GM06990 (cell line): ENCODE results near the gene AQP6.

ENCODE experiments used
- DNase-seq: peaks from one replicate; pipeline ENCODE4 v3.0.0-alpha.2; 2011; ENCODE audit not compliant: insufficient read length; ENCODE audit errors: extremely low read depth
- H3K27me3 ChIP-seq: replicated peaks from 2 replicates; pipeline ENCODE4 v1.6.0; 2011; ENCODE audit warnings: low read length; ENCODE audit not compliant: control insufficient read depth, insufficient read depth
- H3K36me3 ChIP-seq: 2 replicates; pipeline ENCODE4 v1.5.1; 2011; ENCODE audit warnings: low read length; ENCODE audit not compliant: control insufficient read depth, insufficient read depth
- H3K4me3 ChIP-seq: replicated peaks from 2 replicates; pipeline ENCODE4 v1.5.1; 2011; ENCODE audit warnings: low read depth, mild to moderate bottlenecking, control low read depth, low read length
- TF ChIP-seq, protein P1 (sequence below): IDR thresholded peaks from 2 replicates; pipeline ENCODE4 v1.5.1; 2011; ENCODE audit warnings: low read length, control low read depth, mild to moderate bottlenecking, inconsistent platforms; ENCODE audit not compliant: insufficient read depth, poor library complexity, severe bottlenecking

AQP6 gene

DNA sequence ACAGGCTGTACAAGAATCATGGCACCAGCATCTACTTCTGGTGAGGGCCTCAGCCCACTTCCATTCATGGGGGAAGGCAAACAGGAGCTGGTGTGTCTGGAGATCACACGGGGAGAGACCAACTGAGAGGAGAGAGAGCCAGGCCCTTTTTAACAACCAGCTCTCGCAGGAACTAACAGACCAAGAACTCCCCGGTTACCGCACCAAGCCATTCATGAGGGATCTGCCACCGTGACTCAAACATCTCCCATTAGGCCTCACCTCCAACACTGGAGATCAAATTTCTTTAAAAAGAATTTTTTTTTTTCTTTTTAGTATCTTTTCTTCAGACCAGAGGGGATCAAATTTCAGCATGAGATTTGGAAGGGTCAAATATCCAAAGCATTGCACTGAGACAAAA is 39.0 kb upstream of the AQP6 start:
- DNase-seq, result no peak
- no peak overlapping the region for H3K4me3 ChIP-seq

DNA sequence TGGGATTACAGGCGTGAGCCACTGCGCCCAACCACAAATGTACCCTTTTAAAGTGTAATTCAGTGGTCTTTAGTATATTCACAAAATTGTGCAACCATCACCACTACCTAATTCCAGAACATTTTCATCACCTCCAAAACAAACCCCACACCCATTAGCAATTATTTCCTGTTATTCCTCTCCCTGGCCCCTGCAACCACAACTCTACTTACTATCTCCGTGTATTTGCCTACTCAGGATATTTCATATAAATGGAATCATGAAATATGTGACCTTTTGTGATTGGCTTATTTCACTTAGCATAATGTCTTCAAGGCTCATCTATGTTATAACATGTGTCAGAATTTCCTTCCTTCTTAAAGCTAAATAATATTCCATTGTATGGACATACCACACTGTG is 38.2 kb upstream of the AQP6 start:
- Histone ChIP-seq H3K27me3 (no peaks in the 10 kb centered on the region), H3K4me3 (no peak overlapping the region), H3K36me3 (no peaks in the 10 kb centered on the region)
- TF ChIP-seq, protein P1, sequence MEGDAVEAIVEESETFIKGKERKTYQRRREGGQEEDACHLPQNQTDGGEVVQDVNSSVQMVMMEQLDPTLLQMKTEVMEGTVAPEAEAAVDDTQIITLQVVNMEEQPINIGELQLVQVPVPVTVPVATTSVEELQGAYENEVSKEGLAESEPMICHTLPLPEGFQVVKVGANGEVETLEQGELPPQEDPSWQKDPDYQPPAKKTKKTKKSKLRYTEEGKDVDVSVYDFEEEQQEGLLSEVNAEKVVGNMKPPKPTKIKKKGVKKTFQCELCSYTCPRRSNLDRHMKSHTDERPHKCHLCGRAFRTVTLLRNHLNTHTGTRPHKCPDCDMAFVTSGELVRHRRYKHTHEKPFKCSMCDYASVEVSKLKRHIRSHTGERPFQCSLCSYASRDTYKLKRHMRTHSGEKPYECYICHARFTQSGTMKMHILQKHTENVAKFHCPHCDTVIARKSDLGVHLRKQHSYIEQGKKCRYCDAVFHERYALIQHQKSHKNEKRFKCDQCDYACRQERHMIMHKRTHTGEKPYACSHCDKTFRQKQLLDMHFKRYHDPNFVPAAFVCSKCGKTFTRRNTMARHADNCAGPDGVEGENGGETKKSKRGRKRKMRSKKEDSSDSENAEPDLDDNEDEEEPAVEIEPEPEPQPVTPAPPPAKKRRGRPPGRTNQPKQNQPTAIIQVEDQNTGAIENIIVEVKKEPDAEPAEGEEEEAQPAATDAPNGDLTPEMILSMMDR, result no peak
- no peak for DNase-seq

More for the DNA sequence above, 39.0 kb upstream of the AQP6 start:
- TF ChIP-seq, protein P1, result no peak
- Histone ChIP-seq H3K27me3 (no peaks in the 10 kb centered on the region), H3K36me3 (no peaks in the 10 kb centered on the region)

DNA sequence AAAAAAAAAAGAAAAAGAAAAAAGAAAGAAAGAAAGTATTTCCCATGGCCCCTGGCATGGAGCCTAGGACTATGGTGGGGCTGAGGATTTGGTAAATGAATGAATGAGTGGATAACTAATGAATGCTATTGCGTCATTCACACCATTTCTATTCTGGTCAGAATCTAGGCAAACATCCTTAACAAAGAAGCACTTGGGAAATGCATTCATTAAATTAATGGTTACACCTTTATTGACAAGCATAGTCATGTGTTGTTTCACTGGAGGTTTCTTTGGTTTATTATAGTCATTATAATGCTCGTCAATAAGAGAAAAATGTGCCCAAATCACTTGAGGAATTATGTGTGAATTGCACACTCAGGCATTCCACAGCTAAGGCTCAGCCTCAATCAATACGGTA is 35.8 kb upstream of the AQP6 start:
- Histone ChIP-seq H3K36me3 (no peaks in the 10 kb centered on the region), H3K27me3 (no peaks in the 10 kb centered on the region), H3K4me3 (no peak overlapping the region)
- no peak for DNase-seq
- TF ChIP-seq, protein P1, result no peak

DNA sequence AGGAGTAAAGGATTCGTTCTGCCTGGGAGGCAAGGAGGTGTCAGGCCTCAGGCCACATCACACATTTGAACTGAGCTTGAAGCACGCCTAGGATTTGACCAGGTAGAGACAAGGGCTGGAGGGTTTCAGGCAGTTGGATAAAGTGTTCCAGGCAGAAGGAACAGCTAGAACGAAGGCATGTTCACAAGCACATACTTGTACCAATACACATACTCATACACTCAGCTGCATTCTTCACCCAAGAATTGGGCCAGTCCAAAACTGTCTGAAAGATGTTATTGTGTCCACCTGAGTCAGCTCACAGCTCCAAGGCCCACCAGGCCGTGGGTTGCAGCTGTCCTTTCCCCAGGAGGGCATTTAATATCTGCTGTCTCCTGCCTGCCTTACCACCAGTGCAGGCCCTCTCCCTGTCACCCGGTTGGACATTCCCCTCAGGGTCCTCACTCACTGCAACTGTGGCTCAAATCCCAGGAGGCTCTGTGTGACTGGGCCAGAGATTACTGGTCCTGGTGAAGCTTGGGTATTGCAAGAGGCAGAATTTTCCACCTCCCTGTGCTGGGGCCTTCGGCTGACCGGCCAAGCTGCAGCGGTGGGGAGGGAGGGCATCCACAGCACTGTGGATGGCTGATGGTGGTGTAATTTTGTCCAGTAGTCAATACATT is 35.0 kb upstream of the AQP6 start:
- TF ChIP-seq, protein P1, result no peak
- no peaks in the 10 kb centered on the region for H3K36me3 ChIP-seq
- no peaks in the 10 kb centered on the region for H3K27me3 ChIP-seq
- no peak overlapping the region for H3K4me3 ChIP-seq
- no peak for DNase-seq

DNA sequence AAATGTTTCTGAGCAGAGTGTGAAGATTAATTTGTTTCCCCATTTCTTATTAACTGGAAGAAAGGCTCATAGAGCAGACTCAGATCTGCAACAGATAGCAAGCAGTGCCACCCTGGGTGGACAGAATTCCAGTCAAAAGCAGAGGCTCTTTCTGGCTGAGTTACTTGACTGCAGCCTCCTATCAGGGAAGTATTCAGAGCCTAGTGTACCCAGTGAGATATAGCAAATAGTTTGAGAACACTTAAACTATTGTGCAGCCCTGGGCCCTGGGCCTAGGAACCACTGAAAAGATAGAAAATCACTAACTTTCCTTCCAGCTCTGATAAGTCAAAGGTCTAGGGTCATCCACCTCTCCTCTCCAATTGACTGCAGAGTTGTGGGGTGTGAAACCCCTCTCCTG is 33.4 kb upstream of the AQP6 start:
- no peak for DNase-seq
- H3K4me3 ChIP-seq, result no peak overlapping the region
- H3K36me3 ChIP-seq, result no peaks in the 10 kb centered on the region
- TF ChIP-seq, protein P1, result no peak
- H3K27me3 ChIP-seq, result no peaks in the 10 kb centered on the region

DNA sequence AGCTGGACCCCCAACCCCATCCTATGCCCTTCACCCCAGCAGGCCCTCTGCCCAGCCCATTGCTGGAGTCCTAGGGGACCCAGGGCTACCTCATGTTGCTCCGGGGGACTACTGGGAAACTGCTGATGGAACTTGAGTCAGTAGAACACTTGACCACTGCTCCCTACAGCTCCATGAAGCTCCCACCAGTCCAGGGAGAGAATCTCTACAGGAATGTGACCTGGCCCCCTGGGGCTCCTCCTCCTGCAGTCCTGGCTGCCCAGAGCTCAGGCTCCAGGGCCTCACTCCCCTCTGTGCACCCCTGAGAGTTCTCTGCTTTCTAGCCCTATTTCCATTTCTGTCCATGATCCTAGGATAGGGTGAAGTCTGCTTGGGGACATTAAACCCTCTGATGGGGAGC is 33.0 kb upstream of the AQP6 start:
- TF ChIP-seq, protein P1, result no peak
- H3K27me3 ChIP-seq, result no peaks in the 10 kb centered on the region

More for the DNA sequence above, 33.0 kb upstream of the AQP6 start:
- Histone ChIP-seq H3K4me3 (no peak overlapping the region), H3K36me3 (no peaks in the 10 kb centered on the region)
- DNase-seq, result no peak
